ENCODE data around the gene NDUFC2. TPM values are rescaled to one million over a fixed set of nuclear protein-coding genes. Genes with fewer than 3 reads are reported as not detected.

Gene NDUFC2
- total and polyA plus RNA-seq, 3 donors from 2014 or later: 94.7 to 210 (median 105) TPM

DNA sequence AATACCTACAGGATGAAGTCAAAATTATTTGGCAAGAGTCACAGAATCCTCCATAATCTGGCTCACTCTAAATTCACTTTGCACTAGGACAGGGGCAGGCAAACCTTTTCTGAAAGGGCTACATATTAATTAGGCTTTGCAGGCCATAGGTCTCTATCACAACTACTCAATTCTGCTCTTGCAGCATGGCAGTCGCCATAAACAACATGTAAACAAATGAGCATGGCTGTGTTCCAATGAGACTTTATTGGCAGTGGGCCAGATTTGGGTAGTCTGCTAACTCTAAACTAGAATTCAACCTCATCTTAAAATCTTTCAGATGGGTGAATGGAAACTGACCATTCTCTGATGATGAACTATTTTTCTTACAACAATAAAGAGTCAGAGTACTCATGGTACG lies 10.2 kb downstream of the NDUFC2 start:
- Histone ChIP-seq H3K36me3 (ENCODE audit: low read depth, missing control alignments) (no peaks in the 10 kb centered on the region), H3K9me3 (no peaks in the 10 kb centered on the region), H3K27ac (no peak overlapping the region), H3K4me3 (no peak overlapping the region), H3K27me3 (no peaks in the 10 kb centered on the region), H3K4me1 (no peaks in the 10 kb centered on the region)
- intact Hi-C loops (cut with DNase I; ENCODE audit: low total_unique reads): no loop called here
- DNase-seq: no peak
- 61 to 69% methylated on average over 2 of the region's 2 CpGs for WGBS, 2 donors
- TF ChIP-seq, protein P1, sequence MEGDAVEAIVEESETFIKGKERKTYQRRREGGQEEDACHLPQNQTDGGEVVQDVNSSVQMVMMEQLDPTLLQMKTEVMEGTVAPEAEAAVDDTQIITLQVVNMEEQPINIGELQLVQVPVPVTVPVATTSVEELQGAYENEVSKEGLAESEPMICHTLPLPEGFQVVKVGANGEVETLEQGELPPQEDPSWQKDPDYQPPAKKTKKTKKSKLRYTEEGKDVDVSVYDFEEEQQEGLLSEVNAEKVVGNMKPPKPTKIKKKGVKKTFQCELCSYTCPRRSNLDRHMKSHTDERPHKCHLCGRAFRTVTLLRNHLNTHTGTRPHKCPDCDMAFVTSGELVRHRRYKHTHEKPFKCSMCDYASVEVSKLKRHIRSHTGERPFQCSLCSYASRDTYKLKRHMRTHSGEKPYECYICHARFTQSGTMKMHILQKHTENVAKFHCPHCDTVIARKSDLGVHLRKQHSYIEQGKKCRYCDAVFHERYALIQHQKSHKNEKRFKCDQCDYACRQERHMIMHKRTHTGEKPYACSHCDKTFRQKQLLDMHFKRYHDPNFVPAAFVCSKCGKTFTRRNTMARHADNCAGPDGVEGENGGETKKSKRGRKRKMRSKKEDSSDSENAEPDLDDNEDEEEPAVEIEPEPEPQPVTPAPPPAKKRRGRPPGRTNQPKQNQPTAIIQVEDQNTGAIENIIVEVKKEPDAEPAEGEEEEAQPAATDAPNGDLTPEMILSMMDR (IDR thresholded peaks at IDR 0.05): no peak
- TF ChIP-seq POLR2A (IDR thresholded peaks at IDR 0.05): no peak

DNA sequence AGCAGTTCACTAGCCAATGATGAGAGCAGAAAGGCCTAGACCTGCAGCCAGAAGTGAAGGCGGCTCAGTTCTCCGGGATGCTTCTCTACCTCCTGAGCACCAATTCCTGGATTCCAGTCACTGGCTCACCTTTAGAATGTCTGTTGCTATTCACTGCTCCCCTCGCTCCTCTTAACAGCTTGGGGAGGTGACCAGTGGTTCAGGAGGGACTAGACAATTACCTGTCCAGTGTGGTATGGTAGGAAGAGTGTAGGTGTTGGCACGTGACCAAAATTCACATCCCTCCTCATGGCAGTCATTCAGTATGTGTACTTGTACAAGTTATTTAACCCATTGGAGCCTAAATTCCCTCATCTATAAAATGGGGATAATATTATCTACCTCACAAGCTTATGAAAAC lies 12.0 kb downstream of the NDUFC2 start:
- Histone ChIP-seq H3K4me1 (peaks cover under 1% of the 10 kb centered on the region), H3K9me3 (no peaks in the 10 kb centered on the region), H3K27ac (no peak overlapping the region), H3K36me3 (ENCODE audit: low read depth, missing control alignments) (no peaks in the 10 kb centered on the region), H3K4me3 (no peak overlapping the region), H3K27me3 (no peaks in the 10 kb centered on the region)
- intact Hi-C loops (cut with DNase I; ENCODE audit: low total_unique reads): no loop called here
- TF ChIP-seq POLR2A (IDR thresholded peaks at IDR 0.05): no peak
- TF ChIP-seq, protein P1 (IDR thresholded peaks at IDR 0.05): no peak
- DNase-seq: no peak
- 88 to 89% methylated on average over 4 of the region's 4 CpGs for WGBS, 2 donors

DNA sequence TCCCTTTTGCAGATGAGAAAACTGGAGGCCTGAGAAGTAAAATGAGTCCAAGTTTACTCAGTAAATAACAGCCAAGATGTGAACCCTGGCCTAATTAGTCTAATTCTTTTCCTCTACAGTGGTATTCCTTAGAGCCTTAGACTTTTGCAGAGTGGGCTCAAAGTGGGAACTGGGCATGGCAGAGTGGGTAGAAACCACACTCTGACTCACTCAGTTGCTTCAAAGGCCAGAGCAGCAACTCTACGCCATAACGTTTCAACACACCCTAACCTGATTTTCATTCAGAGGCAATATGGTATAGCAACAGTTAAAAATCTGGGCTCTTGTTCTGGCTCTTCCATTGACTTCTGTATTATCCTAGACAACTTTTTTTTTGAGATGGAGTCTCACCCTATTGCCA lies 13.2 kb downstream of the NDUFC2 start:
- WGBS, 2 donors: 75 to 79% methylated on average over 2 of the region's 2 CpGs
- H3K27me3 ChIP-seq: no peaks in the 10 kb centered on the region

DNA sequence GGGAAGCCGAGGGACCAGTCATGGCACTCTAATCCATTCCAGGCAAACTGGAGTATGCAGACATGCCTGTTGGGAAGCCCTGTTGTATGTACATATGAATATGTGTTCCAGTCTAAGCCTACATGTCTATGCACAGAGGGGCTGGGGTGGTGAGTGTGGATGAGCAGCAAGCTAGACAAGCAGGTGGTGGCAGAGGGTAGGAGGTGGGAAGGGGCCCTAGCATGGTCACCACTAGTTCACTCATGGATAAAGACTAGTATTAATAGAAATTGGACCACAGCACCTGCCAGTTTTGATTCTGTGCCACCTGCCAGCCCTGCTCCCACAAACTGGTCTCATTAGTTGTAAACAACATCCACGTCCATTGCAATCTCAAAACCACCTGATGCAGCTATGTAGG lies 14.5 kb downstream of the NDUFC2 start:
- no peak for TF ChIP-seq POLR2A (IDR thresholded peaks at IDR 0.05)
- TF ChIP-seq, protein P1 (IDR thresholded peaks at IDR 0.05): no peak
- WGBS, 2 donors: 90 to 100% methylated on average over 2 of the region's 2 CpGs
- DNase-seq: no peak
- intact Hi-C loops (cut with DNase I; ENCODE audit: low total_unique reads): no loop called here
- Histone ChIP-seq H3K27ac (no peak overlapping the region), H3K4me3 (no peak overlapping the region), H3K36me3 (ENCODE audit: low read depth, missing control alignments) (no peaks in the 10 kb centered on the region), H3K4me1 (peaks cover 12% of the 10 kb centered on the region), H3K9me3 (no peaks in the 10 kb centered on the region), H3K27me3 (no peaks in the 10 kb centered on the region)

More for the DNA sequence above, 13.2 kb downstream of the NDUFC2 start:
- TF ChIP-seq, protein P1 (IDR thresholded peaks at IDR 0.05): no peak
- TF ChIP-seq POLR2A (IDR thresholded peaks at IDR 0.05): no peak
- no peak overlapping the region for H3K27ac ChIP-seq
- intact Hi-C loops (cut with DNase I; ENCODE audit: low total_unique reads): no loop called here
- DNase-seq: no peak
- H3K4me3 ChIP-seq: no peak overlapping the region
- no peaks in the 10 kb centered on the region for H3K36me3 ChIP-seq (ENCODE audit: low read depth, missing control alignments)
- no peaks in the 10 kb centered on the region for H3K9me3 ChIP-seq
- H3K4me1 ChIP-seq: peaks cover 6% of the 10 kb centered on the region

DNA sequence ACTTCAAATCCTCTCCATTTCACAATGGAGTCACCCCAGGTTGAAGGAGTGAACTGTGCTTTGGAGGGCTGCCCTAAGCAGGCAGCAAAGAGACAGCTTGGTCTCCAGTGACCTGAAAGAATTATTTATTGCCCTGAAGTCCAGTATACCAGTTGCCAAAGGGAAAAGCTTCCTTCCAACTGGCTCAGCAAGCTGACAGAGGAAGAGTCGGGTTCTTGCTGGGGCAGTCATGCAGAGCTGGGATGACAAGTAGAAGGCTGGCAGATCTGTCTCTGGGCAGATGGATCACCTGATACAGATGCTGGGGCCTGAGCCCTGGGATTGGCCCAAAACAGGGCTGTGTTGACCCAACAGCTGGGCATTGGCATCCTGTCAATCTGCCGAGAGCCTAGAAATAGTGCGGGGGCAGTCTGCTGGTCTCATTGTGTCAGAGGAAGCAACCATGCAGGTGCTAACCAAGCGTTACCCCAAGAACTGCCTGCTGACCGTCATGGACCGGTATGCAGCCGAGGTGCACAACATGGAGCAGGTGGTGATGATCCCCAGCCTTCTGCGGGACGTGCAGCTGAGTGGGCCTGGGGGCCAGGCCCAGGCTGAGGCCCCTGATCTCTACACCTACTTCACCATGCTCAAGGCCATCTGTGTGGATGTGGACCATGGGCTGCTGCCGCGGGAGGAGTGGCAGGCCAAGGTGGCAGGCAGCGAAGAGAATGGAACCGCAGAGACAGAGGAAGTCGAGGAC lies 16.1 kb downstream of the NDUFC2 start, which contains the start of gene THRSP:
Gene THRSP (plus strand): TSS at position 422 of the 742 bp plus-strand sequence. CDS start 21 bp downstream, at position 443.
- no peak for TF ChIP-seq POLR2A (IDR thresholded peaks at IDR 0.05)
- TF ChIP-seq, protein P1 (IDR thresholded peaks at IDR 0.05): no peak
- peaks cover 12% of the 10 kb centered on the region for H3K4me1 ChIP-seq
- H3K9me3 ChIP-seq: no peaks in the 10 kb centered on the region
- H3K4me3 ChIP-seq: no peak within 1 kb of the TSS
- WGBS, 2 donors: 96 to 100% methylated on average over 4 to 14 of the region's 14 CpGs
- no peak for DNase-seq
- no peaks in the 10 kb centered on the region for H3K27me3 ChIP-seq
- no peaks in the 10 kb centered on the region for H3K36me3 ChIP-seq (ENCODE audit: low read depth, missing control alignments)
- intact Hi-C loops (cut with DNase I; ENCODE audit: low total_unique reads): no loop called here
- H3K27ac ChIP-seq: no peak within 1 kb of the TSS

All from testis (tissue), 3 donors.